Amniotic stem cell (primary cell): ENCODE measurements around the gene PTX4.

Source experiments
- DNase-seq: peaks from one replicate; lab custom pipeline; 2025; lab: John Stamatoyannopoulos, UW

The PTX4 gene

GRCh38 chr16:1524366-1524765 is 35.6 kb upstream of the PTX4 start:
- DNase-seq: no peak

- no peak for DNase-seq
These were observed 35.0 kb upstream of the PTX4 start for GRCh38 chr16:1523581-1524245.

- no peak for DNase-seq
These were observed 31.7 kb upstream of the PTX4 start for GRCh38 chr16:1520461-1520860.

- DNase-seq: no peak
These were observed 31.1 kb upstream of the PTX4 start for GRCh38 chr16:1519831-1520230.

GRCh38 chr16:1518626-1519135 is 29.9 kb upstream of the PTX4 start:
- no peak for DNase-seq

GRCh38 chr16:1514507-1514906 is 25.8 kb upstream of the PTX4 start:
- no peak for DNase-seq

- no peak for DNase-seq
These were observed 24.0 kb upstream of the PTX4 start for GRCh38 chr16:1512774-1513173.

- DNase-seq: no peak
These were observed 23.2 kb upstream of the PTX4 start for GRCh38 chr16:1511662-1512569.

GRCh38 chr16:1510941-1511351 is 22.2 kb upstream of the PTX4 start:
- DNase-seq: no peak

- DNase-seq: no peak
These were observed 21.5 kb upstream of the PTX4 start for GRCh38 chr16:1510272-1510671.

- no peak for DNase-seq
These were observed 20.8 kb upstream of the PTX4 start for GRCh38 chr16:1509307-1510221.

- no peak for DNase-seq
These were observed 19.9 kb upstream of the PTX4 start for GRCh38 chr16:1508494-1509187.

GRCh38 chr16:1506494-1507213 is 17.9 kb upstream of the PTX4 start:
- no peak for DNase-seq

- no peak for DNase-seq
These were observed 17.2 kb upstream of the PTX4 start for GRCh38 chr16:1505912-1506311.

- DNase-seq: no peak
These were observed 16.5 kb upstream of the PTX4 start for GRCh38 chr16:1505073-1505844.

- DNase-seq: no peak
These were observed 14.6 kb upstream of the PTX4 start for GRCh38 chr16:1503110-1503955.

GRCh38 chr16:1502092-1503004 is 13.6 kb upstream of the PTX4 start:
- no peak for DNase-seq

- no peak for DNase-seq
These were observed 12.9 kb upstream of the PTX4 start for GRCh38 chr16:1501630-1502029.
